ENCODE results near the gene PHIP.

The PHIP gene

GRCh38 chr6:79009819-79010218 is 68.2 kb downstream of the PHIP start:
- DNase-seq (ENCODE audit: low spot score): no peak

DNA sequence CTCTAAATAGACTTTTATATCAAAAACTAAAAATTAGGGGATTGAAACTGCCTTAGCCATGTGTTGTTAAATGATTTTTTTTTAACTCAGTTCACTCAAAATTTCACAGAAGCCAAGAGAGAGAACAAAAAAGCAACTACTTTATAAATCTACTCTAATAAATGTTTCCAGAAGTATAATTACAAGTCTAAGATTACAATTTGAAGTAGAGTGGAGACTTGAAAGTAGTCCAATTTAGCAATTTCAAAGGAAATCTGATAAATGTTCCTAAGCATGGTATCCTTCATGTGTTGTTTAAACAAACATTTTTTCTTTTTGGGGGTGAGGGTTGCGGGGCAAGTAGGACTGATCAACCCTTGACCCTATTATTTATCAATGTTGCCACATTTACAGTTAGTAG is 72.6 kb downstream of the PHIP start:
- DNase-seq (ENCODE audit: low spot score): no peak

DNA sequence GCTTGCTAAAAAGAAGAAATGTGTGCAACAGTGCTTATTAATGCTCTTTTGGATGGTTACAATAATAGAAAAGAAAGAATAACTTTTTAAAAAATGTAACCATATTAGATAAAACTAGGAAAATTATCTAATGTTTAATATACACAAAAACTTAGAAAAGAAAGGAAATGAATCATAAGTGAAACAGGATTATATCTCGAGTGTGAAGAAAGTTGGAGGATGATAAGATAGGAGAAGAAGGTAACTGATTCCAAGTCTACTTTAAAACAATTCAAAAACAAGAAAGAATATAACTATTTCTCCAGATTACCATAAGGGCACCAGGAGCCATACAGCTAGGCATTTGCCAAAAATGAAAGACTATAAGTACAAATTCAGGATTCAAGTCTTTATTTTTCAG is 73.0 kb downstream of the PHIP start:
- no peak for DNase-seq (ENCODE audit: low spot score)

- DNase-seq (ENCODE audit: low spot score): no peak
Measured at GRCh38 chr6:79004239-79004638, 73.8 kb downstream of the PHIP start.

DNA sequence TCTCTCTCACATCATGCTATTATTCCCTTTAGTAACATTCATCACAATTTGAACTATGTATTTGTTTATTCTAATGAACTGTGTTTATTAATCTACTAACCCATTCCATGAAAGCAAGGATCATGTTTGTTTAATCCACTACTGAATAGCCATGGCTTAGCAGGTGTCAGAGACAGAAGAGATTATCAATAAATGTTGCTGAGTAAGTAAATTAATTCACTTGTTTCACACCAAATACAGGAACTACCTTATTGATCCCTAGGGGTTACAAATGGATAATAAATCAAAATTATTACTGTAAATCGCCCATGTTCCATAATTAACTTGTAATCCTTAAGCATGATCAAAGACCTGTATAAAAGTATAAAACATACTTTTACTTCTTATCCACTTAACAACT is 76.6 kb downstream of the PHIP start:
- no peak for DNase-seq (ENCODE audit: low spot score)

DNA sequence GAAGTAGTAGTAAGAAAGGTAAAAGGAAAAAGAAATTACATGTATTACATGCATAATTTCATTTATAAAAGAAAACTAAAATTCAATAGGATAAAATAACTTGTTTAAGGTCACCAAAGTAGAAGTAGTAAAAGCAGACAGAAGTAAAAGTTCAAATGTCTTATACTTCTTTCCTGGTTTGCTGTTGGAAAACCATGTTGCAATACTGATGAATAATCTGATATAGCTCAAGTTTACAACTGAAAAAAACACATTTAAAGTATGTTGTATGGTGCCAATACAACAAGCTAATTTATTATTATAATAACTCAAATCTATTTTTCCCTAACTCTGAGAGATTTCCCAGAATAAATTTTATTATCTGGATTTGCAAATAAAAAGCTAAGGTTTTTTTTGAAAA is 78.3 kb downstream of the PHIP start:
- DNase-seq (ENCODE audit: low spot score): no peak

GRCh38 chr6:78995946-78996345 is 82.1 kb downstream of the PHIP start:
- DNase-seq (ENCODE audit: low spot score): no peak

DNA sequence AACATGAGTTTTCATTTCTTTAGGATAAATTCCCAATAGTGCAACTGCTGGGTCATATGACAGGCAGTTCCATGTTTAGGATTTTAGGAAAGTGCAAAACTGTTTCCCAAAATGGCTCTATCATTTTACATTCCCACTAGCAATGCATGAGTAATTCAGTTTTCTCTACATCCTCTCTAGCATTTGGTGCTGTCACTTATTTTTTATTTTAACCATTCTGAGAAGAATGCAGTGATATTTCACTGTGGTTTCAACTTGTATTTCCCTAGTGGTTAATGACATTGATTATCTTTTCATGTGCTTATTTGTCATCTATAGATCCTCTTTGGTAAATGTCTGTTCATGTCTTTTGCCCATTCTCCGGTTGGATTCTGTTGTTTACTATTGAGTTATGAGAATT is 82.7 kb downstream of the PHIP start:
- no peak for DNase-seq (ENCODE audit: low spot score)

DNA sequence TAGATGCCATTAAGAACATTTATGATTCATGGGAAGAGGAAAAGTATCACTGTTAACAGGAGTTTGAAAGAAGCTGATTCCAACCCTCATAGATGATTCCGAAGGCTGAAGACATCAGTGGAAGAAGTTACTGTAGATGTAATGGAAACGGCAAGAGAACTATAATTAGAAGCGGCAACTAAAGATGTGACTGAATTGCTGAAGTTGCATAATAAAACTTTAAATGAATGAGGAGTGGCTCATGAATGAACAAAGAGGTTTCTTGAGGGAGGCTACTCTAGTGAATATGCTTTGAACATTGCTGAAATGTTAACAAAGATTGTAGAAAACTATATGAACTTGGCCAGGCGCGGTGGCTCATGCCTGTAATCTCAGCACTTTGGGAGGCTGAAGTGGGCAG is 84.1 kb downstream of the PHIP start:
- no peak for DNase-seq (ENCODE audit: low spot score)

GRCh38 chr6:78989191-78989590 is 88.9 kb downstream of the PHIP start:
- DNase-seq (ENCODE audit: low spot score): no peak

DNA sequence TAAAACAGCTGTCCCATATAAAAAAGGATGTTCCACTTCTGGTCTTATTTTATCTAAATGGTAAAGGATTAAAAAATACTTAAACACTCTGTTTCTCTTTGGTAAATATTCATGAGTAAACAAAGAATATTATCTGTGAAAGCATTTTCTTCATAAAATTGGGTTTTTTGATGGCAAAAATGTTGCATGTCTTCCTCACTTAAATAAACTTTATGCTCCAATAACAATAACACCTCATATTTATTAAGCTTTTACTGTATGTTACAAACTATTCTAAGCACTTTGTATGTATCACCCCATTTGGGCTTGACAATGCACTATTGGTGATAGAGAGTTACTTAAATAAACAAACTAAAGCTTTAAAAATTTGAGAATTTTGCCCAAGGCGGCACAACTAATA is 91.9 kb downstream of the PHIP start:
- no peak for DNase-seq (ENCODE audit: low spot score)

DNA sequence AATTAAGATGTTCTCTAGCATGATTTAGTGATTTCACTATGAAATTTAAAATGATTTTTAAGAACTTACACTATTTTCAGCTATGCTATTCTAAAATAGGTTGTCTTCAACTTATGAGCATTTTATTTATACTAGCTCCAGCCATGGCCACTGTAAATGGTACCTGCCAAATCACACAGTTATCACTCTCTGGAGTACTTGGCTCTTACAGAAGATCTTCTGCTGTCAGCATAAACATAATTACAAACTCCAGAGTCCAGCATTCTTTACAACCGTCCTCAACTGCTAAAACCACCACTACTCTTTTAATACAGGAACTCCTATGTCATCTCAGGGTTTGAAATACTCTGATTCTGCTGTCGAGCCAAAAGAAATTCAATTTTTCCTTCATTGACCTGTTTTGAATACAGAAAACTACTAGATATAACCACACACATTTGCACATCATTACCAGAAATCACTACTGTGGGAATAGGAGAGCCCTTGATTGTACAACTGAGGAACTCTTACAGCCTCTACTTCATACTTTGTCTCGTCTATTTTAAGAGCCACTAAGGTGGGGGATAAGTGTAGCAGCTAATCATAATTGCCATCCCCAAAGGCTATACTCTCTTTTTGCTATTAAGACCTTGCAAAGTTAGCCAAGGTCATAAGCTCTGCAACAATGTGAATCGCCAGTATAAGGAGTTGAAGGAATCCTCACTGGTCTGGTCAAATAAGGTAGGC is 93.7 kb downstream of the PHIP start:
- DNase-seq (ENCODE audit: low spot score): no peak

GRCh38 chr6:78967191-78967590 is 110.9 kb downstream of the PHIP start:
- no peak for DNase-seq (ENCODE audit: low spot score)

- DNase-seq (ENCODE audit: low spot score): no peak
Measured at GRCh38 chr6:78966542-78966941, 111.5 kb downstream of the PHIP start.

GRCh38 chr6:78962448-78962847 is 115.6 kb downstream of the PHIP start:
- no peak for DNase-seq (ENCODE audit: low spot score)

DNA sequence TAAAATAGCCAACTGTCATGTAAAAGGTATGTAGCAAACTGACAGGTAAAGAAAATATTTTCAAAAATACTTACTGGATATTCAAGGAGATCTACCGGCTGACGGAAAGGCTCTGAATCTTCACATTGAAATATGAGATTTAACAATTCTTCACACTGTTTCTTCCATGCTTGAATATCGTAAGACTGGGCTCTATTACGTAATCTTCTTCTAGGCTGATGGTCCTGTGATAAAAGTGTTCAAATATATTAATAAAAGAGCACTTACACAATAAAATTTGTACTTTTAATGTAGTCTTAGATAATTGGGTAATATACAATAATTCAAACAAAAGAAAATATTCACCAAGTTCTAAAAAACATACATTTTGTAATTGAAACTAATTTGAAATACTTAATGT is 123.3 kb downstream of the PHIP start:
- DNase-seq (ENCODE audit: low spot score): no peak

GRCh38 chr6:78953798-78954197 is 124.3 kb downstream of the PHIP start:
- no peak for DNase-seq (ENCODE audit: low spot score)

DNA sequence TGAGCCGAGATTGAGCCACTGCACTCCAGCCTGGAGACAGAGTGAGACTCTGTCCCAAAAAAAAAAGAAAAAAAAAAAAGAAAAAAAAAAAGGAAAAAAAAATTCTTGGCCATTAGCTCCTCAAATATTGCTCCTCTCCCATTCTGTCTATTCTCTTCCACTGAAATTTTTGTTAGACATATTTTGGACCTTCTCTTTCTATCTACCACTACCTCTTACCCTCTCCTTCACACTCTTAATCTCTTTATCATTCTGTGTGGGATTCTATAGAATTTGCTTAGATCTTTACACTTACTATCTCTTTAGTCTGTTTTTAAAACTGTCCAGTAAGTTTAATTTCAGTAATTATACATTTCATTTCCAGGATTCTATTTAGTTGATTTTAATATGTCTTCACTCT is 125.7 kb downstream of the PHIP start:
- no peak for DNase-seq (ENCODE audit: low spot score)

DNA sequence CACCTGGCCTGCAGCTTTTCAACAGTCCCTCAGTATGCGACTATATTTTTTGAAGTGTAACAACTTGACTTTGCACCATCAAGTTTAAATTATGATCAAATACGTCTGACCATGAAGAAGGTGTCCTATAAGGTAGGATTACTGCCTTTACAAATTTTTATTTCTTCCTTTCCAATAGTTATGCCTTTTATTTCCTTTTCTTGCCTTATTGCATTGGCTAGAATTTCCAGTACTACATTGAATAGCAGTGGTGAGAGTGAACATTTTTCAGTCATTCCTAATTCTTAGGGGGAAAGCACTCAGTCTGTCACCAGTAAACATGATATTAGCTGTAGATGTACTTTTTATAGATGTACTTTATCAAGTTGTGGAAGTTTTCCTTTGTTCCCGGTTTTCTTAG is 129.3 kb downstream of the PHIP start:
- no peak for DNase-seq (ENCODE audit: low spot score)

DNA sequence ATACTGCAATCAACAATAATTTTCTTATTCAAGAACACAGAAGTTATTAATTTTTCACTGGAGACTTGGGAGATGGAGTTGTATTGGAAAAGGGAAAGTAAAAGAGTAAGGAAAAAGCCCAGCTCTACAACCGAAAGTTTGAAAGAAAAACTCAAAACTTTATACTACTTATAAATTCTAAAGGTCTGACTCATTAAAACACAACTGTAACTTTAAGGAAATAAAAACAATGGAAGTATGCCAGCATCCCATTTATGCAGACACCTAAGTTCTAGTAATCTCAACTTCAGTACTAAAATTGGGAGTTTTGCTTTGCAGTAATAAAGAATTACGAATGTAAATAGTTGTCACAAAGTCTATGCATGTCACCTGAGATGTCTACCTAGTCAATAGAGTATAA is 130.1 kb downstream of the PHIP start:
- DNase-seq (ENCODE audit: low spot score): no peak

- DNase-seq (ENCODE audit: low spot score): no peak
Measured at GRCh38 chr6:78947529-78947928, 130.5 kb downstream of the PHIP start.

GRCh38 chr6:78942446-78942845 is 135.6 kb downstream of the PHIP start:
- DNase-seq (ENCODE audit: low spot score): peak; percentile 6

- no peak for DNase-seq (ENCODE audit: low spot score)
Measured at GRCh38 chr6:78936515-78936914, 141.5 kb downstream of the PHIP start.

DNA sequence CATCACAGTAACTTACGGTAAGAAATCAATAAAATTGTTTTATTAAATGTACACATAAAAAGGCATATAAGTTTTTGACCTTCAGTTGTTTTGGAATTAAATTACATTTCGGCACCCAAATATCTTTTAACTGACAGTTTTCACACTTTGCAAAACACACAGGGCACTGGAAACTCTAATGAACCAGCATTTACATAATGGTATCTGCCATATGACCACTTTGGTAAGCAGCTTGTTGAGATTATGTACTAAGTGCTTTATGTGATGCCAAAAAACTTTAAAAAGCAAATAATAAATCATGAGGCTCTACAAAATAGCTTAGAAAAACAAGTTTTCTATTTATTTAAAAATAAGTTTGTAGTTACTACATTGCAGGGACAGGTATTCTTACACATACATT is 142.5 kb downstream of the PHIP start:
- DNase-seq (ENCODE audit: low spot score): no peak

DNA sequence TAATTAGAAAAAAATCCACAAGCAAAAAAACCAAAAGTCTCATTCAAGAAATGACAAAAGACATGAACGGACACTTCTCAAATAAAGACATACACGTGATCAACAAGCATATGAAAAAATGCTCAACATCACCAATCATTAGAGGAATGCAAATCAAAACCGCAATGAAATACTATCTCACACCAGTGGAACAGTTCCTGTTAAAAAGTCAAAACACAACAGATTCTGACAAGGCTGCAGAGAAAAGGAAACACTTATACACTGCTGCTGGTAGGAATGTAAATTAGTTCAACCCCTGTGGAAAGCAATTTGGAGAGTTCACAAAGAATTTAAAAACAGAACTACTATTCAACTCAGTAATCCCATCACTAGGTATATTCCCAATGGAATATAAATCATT is 152.7 kb downstream of the PHIP start:
- no peak for DNase-seq (ENCODE audit: low spot score)

All from GM03348 (cell line).